ENCODE results near the gene NT5E.

GRCh38 chr6:85470023-85470410 is 20.1 kb downstream of the NT5E start:
- no peak for TF ChIP-seq CTCF (IDR thresholded peaks at IDR 0.05)
- TF ChIP-seq POLR2A (IDR thresholded peaks at IDR 0.05) = no peak
- TF ChIP-seq POLR2AphosphoS5 (IDR thresholded peaks at IDR 0.05) = no peak

All from prostate gland (tissue), 2 donors.